Measurements from ENCODE around the gene LRFN2. TPM values are rescaled to one million over a fixed set of nuclear protein-coding genes. Genes with fewer than 3 reads are reported as not detected.

Gene LRFN2
- total and polyA plus RNA-seq, 2 donors (not counting 1 experiment from before 2014, with no cell fraction given), result not detected

DNA sequence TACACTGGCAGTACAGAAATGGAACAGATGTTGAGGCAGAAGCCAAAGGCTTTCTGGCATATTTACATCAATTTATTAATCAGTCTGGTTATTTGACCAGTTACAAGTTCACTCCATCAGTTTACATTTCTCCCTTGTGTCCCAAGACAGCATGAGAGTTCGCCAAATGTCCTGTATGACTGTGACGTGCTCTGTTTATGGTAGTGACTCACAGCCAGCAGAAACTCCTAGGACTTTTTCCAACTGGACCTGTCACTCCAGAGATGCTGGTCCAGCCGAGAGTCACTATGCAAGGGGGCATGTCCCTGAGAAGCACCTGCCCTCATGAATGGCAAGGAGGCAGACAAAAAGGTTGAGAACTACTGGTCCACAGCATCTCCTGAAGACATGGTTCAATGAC is 160.0 kb downstream of the LRFN2 start:
- no peaks in the 10 kb centered on the region for H3K79me2 ChIP-seq (ENCODE audit: control insufficient read depth, insufficient read depth, low read length)
- H4K20me1 ChIP-seq (ENCODE audit: control insufficient read depth, insufficient read depth, low read length, poor library complexity, severe bottlenecking), result no peaks in the 10 kb centered on the region
- TF ChIP-seq EZH2 (IDR thresholded peaks at IDR 0.05; ENCODE audit: borderline replicate concordance, insufficient read depth, low read depth, low read length, poor library complexity, severe bottlenecking), result no peak
- TF ChIP-seq, protein P1, sequence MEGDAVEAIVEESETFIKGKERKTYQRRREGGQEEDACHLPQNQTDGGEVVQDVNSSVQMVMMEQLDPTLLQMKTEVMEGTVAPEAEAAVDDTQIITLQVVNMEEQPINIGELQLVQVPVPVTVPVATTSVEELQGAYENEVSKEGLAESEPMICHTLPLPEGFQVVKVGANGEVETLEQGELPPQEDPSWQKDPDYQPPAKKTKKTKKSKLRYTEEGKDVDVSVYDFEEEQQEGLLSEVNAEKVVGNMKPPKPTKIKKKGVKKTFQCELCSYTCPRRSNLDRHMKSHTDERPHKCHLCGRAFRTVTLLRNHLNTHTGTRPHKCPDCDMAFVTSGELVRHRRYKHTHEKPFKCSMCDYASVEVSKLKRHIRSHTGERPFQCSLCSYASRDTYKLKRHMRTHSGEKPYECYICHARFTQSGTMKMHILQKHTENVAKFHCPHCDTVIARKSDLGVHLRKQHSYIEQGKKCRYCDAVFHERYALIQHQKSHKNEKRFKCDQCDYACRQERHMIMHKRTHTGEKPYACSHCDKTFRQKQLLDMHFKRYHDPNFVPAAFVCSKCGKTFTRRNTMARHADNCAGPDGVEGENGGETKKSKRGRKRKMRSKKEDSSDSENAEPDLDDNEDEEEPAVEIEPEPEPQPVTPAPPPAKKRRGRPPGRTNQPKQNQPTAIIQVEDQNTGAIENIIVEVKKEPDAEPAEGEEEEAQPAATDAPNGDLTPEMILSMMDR (IDR thresholded peaks at IDR 0.05), result no peak
- Mint-ChIP-seq H3K4me3 (no peak overlapping the region), H3K27ac (no peak overlapping the region), H3K4me1 (no peaks in the 10 kb centered on the region), H3K27me3 (no peaks in the 10 kb centered on the region), H3K9me3 (ENCODE audit: insufficient read depth) (no peaks in the 10 kb centered on the region)
- H3K36me3 ChIP-seq (replicated peaks in 1 of 2; ENCODE audit: control extremely low read depth in 1 of 2, control insufficient read depth in 1 of 2, extremely low read depth in 1 of 2, insufficient read depth in 2 of 2, low read length in 1 of 2), result no peaks in the 10 kb centered on the region
- no peak overlapping the region for H2AFZ ChIP-seq (ENCODE audit: insufficient read depth, low read depth, low read length, poor library complexity, severe bottlenecking)
- no peak overlapping the region for H3K4me2 ChIP-seq (replicated peaks; ENCODE audit: low read depth, low read length, poor library complexity, severe bottlenecking)
- H3K4me3 ChIP-seq (ENCODE audit: control extremely low read depth in 1 of 5, extremely low read depth in 1 of 5, insufficient read depth in 1 of 5, low read depth in 2 of 5, low read length in 4 of 5), result no peak overlapping the region
- WGBS (ENCODE audit: insufficient coverage), result 96% methylated on average over 3 of the region's 3 CpGs
- H3K9me3 ChIP-seq (ENCODE audit: control extremely low read depth in 1 of 3, control insufficient read depth in 2 of 3, insufficient read depth in 1 of 3, low read length in 2 of 3), result peaks cover 0 to under 1% (median 0%) of the 10 kb centered on the region in 3 donors
- POLR2A ChIA-PET, result no interaction called here
- no peak for ATAC-seq (ENCODE audit: low read depth)
- intact Hi-C loops (cut with micrococcal nuclease), result no loop called here
- no peaks in the 10 kb centered on the region for H3K27me3 ChIP-seq (replicated peaks in 1 of 4; ENCODE audit: control extremely low read depth in 1 of 4, control insufficient read depth in 3 of 4, insufficient read depth in 4 of 4, low read length in 3 of 4)
- DNase-seq, result no peak
- CTCF ChIA-PET, result no interaction called here
- no peaks in the 10 kb centered on the region for H3K4me1 ChIP-seq (ENCODE audit: control insufficient read depth in 2 of 2, insufficient read depth in 2 of 2, low read length in 2 of 2)
- no peak overlapping the region for H3K27ac ChIP-seq (ENCODE audit: low read length in 2 of 2)
- no peak overlapping the region for H3K9ac ChIP-seq (ENCODE audit: low read length)

DNA sequence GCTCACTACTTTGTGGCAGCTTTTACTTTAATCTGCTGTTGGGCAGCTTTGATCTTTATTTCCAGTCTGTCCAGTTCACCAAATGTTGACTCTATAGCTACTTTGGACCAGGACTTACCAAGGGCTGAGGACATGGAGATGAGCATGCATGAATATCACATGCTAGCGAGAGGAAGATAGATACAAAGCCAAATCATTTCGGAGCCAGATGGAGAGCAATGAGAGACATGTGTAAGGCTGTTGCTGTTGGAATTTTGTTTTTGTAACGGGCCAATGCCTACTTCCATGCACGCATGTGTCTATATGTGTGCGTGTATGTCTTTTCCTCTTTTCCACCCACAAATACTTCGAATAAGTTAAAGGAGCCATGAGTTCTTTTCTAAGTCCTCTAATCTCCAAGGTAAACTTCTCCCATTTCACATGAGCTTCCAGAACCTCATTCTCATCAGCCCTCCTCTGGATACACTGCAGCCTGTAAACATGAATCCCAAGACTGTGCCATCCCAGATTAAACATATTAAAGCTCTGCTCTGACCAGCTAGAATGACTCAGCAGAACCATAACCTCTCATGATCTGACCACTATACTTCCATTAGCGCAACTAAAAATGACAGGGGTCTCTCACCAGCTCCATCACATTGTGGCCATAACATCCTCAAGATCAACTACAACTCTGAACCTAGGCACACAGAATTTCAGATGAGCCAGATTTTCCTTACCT is 160.7 kb downstream of the LRFN2 start:
- Histone ChIP-seq H3K27me3 (replicated peaks in 1 of 4; ENCODE audit: control extremely low read depth in 1 of 4, control insufficient read depth in 3 of 4, insufficient read depth in 4 of 4, low read length in 3 of 4) (no peaks in the 10 kb centered on the region), H2AFZ (ENCODE audit: insufficient read depth, low read depth, low read length, poor library complexity, severe bottlenecking) (no peak overlapping the region), H3K27ac (ENCODE audit: low read length in 2 of 2) (no peak overlapping the region), H3K9me3 (ENCODE audit: control extremely low read depth in 1 of 3, control insufficient read depth in 2 of 3, insufficient read depth in 1 of 3, low read length in 2 of 3) (no peaks in the 10 kb centered on the region), H3K4me2 (replicated peaks; ENCODE audit: low read depth, low read length, poor library complexity, severe bottlenecking) (no peak overlapping the region), H3K79me2 (ENCODE audit: control insufficient read depth, insufficient read depth, low read length) (no peaks in the 10 kb centered on the region), H3K36me3 (replicated peaks in 1 of 2; ENCODE audit: control extremely low read depth in 1 of 2, control insufficient read depth in 1 of 2, extremely low read depth in 1 of 2, insufficient read depth in 2 of 2, low read length in 1 of 2) (no peaks in the 10 kb centered on the region), H3K4me1 (ENCODE audit: control insufficient read depth in 2 of 2, insufficient read depth in 2 of 2, low read length in 2 of 2) (no peaks in the 10 kb centered on the region), H4K20me1 (ENCODE audit: control insufficient read depth, insufficient read depth, low read length, poor library complexity, severe bottlenecking) (no peaks in the 10 kb centered on the region), H3K4me3 (ENCODE audit: control extremely low read depth in 1 of 5, extremely low read depth in 1 of 5, insufficient read depth in 1 of 5, low read depth in 2 of 5, low read length in 4 of 5) (no peak overlapping the region), H3K9ac (ENCODE audit: low read length) (no peak overlapping the region)
- intact Hi-C loops (cut with micrococcal nuclease), result no loop called here
- ATAC-seq (ENCODE audit: low read depth) (no peak), DNase-seq (no peak)
- CTCF ChIA-PET, result no interaction called here
- TF ChIP-seq, protein P1 (IDR thresholded peaks at IDR 0.05), result no peak
- no peak for TF ChIP-seq EZH2 (IDR thresholded peaks at IDR 0.05; ENCODE audit: borderline replicate concordance, insufficient read depth, low read depth, low read length, poor library complexity, severe bottlenecking)
- POLR2A ChIA-PET, result no interaction called here
- Mint-ChIP-seq H3K27ac (no peak overlapping the region), H3K9me3 (ENCODE audit: insufficient read depth) (no peaks in the 10 kb centered on the region), H3K4me3 (no peak overlapping the region), H3K27me3 (no peaks in the 10 kb centered on the region), H3K4me1 (no peaks in the 10 kb centered on the region)
- WGBS (ENCODE audit: insufficient coverage), result 92% methylated on average over 6 of the region's 7 CpGs
